Measurements from ENCODE around the gene P2RX7.

The P2RX7 gene

GRCh38 chr12:121217761-121218160, 85.1 kb downstream of the P2RX7 start:
- TF ChIP-seq CTCF (IDR thresholded peaks at IDR 0.05; ENCODE audit: low read depth, low read length, missing control alignments), result no peak
- in situ Hi-C loops (cut with HindIII; ENCODE audit: low sequenced_read_pairs), result loop anchor here (5.0 kb wide), 1 partner anchor 35 kb away; no protein-coding TSS in a partner anchor
- no peak overlapping the region for H3K4me3 ChIP-seq (ENCODE audit: low read depth, low read length)
- no peak for DNase-seq (ENCODE audit: low read depth)

- no peak for DNase-seq (ENCODE audit: low read depth)
- no peak for TF ChIP-seq CTCF (IDR thresholded peaks at IDR 0.05; ENCODE audit: low read depth, low read length, missing control alignments)
- in situ Hi-C loops (cut with HindIII; ENCODE audit: low sequenced_read_pairs), result loop anchor here (5.0 kb wide), 1 partner anchor 34 kb away; no protein-coding TSS in a partner anchor
- no peak overlapping the region for H3K4me3 ChIP-seq (ENCODE audit: low read depth, low read length)
These were observed 86.1 kb downstream of the P2RX7 start for GRCh38 chr12:121218588-121219352.

- no peak for DNase-seq (ENCODE audit: low read depth)
- TF ChIP-seq CTCF (IDR thresholded peaks at IDR 0.05; ENCODE audit: low read depth, low read length, missing control alignments), result no peak
- in situ Hi-C loops (cut with HindIII; ENCODE audit: low sequenced_read_pairs), result loop anchor here (5.0 kb wide), 1 partner anchor 33 kb away; no protein-coding TSS in a partner anchor
- H3K4me3 ChIP-seq (ENCODE audit: low read depth, low read length), result no peak overlapping the region
These were observed 86.8 kb downstream of the P2RX7 start for GRCh38 chr12:121219353-121219986.

- no peak for DNase-seq (ENCODE audit: low read depth)
- in situ Hi-C loops (cut with HindIII; ENCODE audit: low sequenced_read_pairs), result no loop called here
- TF ChIP-seq CTCF (IDR thresholded peaks at IDR 0.05; ENCODE audit: low read depth, low read length, missing control alignments), result no peak
- no peak overlapping the region for H3K4me3 ChIP-seq (ENCODE audit: low read depth, low read length)
These were observed 90.2 kb downstream of the P2RX7 start for GRCh38 chr12:121222847-121223246.

GRCh38 chr12:121223292-121224285, 90.9 kb downstream of the P2RX7 start:
- in situ Hi-C loops (cut with HindIII; ENCODE audit: low sequenced_read_pairs), result no loop called here
- TF ChIP-seq CTCF (IDR thresholded peaks at IDR 0.05; ENCODE audit: low read depth, low read length, missing control alignments), result peak; percentile 25
- H3K4me3 ChIP-seq (ENCODE audit: low read depth, low read length), result no peak overlapping the region
- DNase-seq (ENCODE audit: low read depth), result no peak

- in situ Hi-C loops (cut with HindIII; ENCODE audit: low sequenced_read_pairs), result no loop called here
- TF ChIP-seq CTCF (IDR thresholded peaks at IDR 0.05; ENCODE audit: low read depth, low read length, missing control alignments), result no peak
- H3K4me3 ChIP-seq (ENCODE audit: low read depth, low read length), result no peak overlapping the region
- DNase-seq (ENCODE audit: low read depth), result no peak
These were observed 91.9 kb downstream of the P2RX7 start for GRCh38 chr12:121224591-121224990.

All from astrocyte of the cerebellum (primary cell).